ENCODE data around the gene RNF17. TPM values are rescaled to one million over a fixed set of nuclear protein-coding genes. Genes with fewer than 3 reads are reported as not detected.
"Not testable (repeated sequence)": the region's sequence is repeated elsewhere in the genome, so short reads cannot be mapped to it uniquely, and the experiment has no call there.

The RNF17 gene
- total RNA-seq, 1 donor from 2014 or later, result not detected

DNA sequence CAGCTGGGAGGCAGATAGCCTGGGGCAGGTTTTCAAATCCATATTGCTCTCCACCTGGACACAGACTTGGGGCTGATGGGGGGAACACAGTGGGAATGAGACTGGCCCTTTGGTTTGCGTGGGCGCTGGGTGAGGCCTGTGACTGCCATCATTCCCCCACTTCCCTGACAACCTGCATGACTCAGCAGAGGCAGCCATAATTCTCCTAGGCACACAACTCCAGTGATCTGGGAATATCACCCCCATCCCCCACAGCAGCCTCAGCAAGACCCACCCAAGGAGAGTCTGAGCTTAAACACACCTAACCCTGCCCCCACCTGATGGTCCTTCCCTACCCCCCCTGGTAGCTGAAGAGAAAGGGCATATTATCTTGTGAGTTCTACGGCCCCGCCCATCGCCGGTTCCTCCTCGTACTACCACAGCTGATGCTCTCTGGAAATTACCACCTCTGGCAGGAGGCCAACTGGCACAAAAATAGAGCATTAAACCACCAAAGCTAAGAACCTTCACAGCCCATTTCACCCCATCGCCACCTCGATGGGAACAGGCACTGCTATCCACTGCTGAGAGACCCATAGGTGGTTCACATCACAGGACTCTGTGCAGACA, 71.0 kb downstream of the RNF17 start:
- Mint-ChIP-seq H3K27me3 (ENCODE audit: low read depth) (peaks cover 35% of the 10 kb centered on the region), H3K4me3 (ENCODE audit: low read depth) (no peak overlapping the region), H3K27ac (no peak overlapping the region), H3K9me3 (no peaks in the 10 kb centered on the region), H3K36me3 (ENCODE audit: low read depth) (no peaks in the 10 kb centered on the region), H3K4me1 (ENCODE audit: low read depth) (no peaks in the 10 kb centered on the region)
- intact Hi-C loops (cut with micrococcal nuclease), result no loop called here
- DNase-seq (ENCODE audit: low spot score), result no peak

DNA sequence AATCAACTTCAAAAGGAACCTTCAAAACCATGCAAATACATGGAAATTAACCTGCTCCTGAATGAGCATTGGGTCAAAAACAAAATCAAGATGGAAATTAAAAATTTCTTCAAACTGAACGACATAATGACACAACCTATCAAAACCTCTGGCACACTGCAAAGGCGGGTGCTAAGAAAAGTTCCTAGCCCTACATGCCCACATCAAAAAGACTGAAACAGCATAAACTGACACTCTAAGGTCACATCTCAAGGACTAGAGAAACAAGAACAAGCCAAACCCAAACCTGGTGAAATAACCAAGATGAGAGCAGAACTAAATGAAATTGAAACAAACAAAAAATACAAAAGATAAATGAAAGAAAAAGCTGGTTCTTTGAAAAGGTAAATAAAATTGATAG, 73.6 kb downstream of the RNF17 start:
- H3K36me3 Mint-ChIP-seq (ENCODE audit: low read depth); H3K27ac Mint-ChIP-seq; intact Hi-C loops (cut with micrococcal nuclease); H3K9me3 Mint-ChIP-seq; H3K4me1 Mint-ChIP-seq (ENCODE audit: low read depth); H3K4me3 Mint-ChIP-seq (ENCODE audit: low read depth); DNase-seq (ENCODE audit: low spot score): not testable (repeated sequence)
- H3K27me3 Mint-ChIP-seq (ENCODE audit: low read depth), result peaks cover 36% of the 10 kb centered on the region

DNA sequence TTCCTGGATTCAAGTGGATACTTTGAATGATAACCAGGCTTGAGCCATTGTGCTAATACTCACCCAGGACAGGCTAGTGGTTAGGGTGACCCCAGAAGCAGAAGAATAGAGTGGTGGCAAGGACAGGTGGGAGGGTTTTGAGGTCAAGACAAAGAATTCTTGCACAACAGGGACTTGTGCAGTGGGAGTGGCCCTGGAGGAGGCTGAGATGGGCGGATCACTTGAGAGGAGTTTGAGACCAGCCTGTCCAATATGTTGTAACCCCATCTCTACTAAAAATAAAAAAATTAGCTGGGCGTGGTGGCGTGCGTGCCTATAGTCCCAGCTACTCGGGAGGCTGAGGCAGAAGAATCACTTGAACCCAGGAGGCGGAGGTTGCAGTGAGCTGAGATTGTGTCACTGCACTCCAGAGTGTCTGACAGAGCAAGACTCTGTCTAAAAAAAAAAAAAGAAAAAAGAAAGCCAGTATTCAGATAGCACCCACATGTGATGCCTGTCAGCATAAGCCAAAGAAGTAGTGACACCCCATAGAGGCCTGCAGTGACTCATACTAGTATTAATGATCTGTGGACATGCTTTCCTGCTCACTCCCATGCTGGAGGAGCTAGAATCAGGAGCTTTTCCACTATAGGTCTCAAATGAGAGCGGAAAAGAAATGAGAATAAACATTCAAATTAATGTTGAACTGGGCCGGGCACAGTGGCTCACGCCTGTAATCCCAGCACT, 78.7 kb downstream of the RNF17 start:
- DNase-seq (ENCODE audit: low spot score), result no peak
- Mint-ChIP-seq H3K36me3 (ENCODE audit: low read depth) (no peaks in the 10 kb centered on the region), H3K27ac (no peak overlapping the region), H3K4me1 (ENCODE audit: low read depth) (no peaks in the 10 kb centered on the region), H3K9me3 (no peaks in the 10 kb centered on the region), H3K27me3 (ENCODE audit: low read depth) (peaks cover 29% of the 10 kb centered on the region), H3K4me3 (ENCODE audit: low read depth) (no peak overlapping the region)
- intact Hi-C loops (cut with micrococcal nuclease), result no loop called here

DNA sequence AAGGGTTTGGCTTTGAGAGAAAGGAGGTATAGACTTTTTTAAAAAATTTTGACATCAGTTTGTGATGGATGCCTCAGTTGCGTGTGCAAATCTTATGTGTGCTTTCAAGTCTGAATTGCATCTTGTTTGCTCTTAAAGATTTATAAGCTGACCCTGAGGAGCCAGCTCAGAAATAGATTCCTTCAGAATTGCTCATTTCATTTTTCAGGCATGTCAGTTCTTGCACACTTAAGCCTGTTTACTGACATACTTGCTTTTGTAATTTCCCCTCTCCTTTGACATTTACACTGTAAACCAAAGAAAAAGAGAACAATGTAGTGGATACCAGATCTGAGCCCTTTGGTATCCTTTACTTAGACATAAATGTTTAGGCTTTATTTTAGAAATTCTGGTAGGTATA, 87.6 kb downstream of the RNF17 start:
- DNase-seq (ENCODE audit: low spot score), result no peak
- Mint-ChIP-seq H3K4me3 (ENCODE audit: low read depth) (no peak overlapping the region), H3K4me1 (ENCODE audit: low read depth) (peaks cover 3% of the 10 kb centered on the region), H3K9me3 (no peaks in the 10 kb centered on the region), H3K27ac (no peak overlapping the region), H3K36me3 (ENCODE audit: low read depth) (no peaks in the 10 kb centered on the region), H3K27me3 (ENCODE audit: low read depth) (peaks cover 10% of the 10 kb centered on the region)
- intact Hi-C loops (cut with micrococcal nuclease), result no loop called here

- no peaks in the 10 kb centered on the region for H3K9me3 Mint-ChIP-seq
- peaks cover 3% of the 10 kb centered on the region for H3K4me1 Mint-ChIP-seq (ENCODE audit: low read depth)
- no peak overlapping the region for H3K27ac Mint-ChIP-seq
- H3K36me3 Mint-ChIP-seq (ENCODE audit: low read depth), result no peaks in the 10 kb centered on the region
- DNase-seq (ENCODE audit: low spot score), result no peak
- intact Hi-C loops (cut with micrococcal nuclease), result no loop called here
- H3K4me3 Mint-ChIP-seq (ENCODE audit: low read depth), result no peak overlapping the region
- H3K27me3 Mint-ChIP-seq (ENCODE audit: low read depth), result peaks cover 16% of the 10 kb centered on the region
Measured at GRCh38 chr13:24854311-24854710, 90.3 kb downstream of the RNF17 start.

DNA sequence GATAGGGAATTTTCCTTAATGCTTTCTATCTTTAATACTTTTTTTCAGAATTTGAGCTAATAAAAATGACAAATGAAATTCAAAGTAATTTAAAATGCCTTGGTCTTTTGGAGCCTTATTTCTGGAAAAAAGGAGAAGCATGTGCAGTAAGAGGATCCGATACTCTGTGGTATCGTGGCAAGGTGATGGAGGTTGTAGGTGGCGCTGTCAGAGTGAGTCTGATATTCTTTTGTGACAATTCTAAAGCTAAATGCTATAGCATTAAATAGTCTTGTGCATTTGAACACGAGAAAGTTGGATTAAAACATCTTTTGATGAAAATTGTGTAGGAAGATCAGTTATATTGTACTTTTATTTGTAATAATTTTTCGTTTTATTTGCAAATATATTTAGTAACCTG, 95.0 kb downstream of the RNF17 start:
- no peaks in the 10 kb centered on the region for H3K36me3 Mint-ChIP-seq (ENCODE audit: low read depth)
- intact Hi-C loops (cut with micrococcal nuclease), result no loop called here
- DNase-seq (ENCODE audit: low spot score), result no peak
- H3K9me3 Mint-ChIP-seq, result no peaks in the 10 kb centered on the region
- H3K4me3 Mint-ChIP-seq (ENCODE audit: low read depth), result no peak overlapping the region
- peaks cover 18% of the 10 kb centered on the region for H3K27me3 Mint-ChIP-seq (ENCODE audit: low read depth)
- H3K4me1 Mint-ChIP-seq (ENCODE audit: low read depth), result no peaks in the 10 kb centered on the region
- H3K27ac Mint-ChIP-seq, result no peak overlapping the region

DNA sequence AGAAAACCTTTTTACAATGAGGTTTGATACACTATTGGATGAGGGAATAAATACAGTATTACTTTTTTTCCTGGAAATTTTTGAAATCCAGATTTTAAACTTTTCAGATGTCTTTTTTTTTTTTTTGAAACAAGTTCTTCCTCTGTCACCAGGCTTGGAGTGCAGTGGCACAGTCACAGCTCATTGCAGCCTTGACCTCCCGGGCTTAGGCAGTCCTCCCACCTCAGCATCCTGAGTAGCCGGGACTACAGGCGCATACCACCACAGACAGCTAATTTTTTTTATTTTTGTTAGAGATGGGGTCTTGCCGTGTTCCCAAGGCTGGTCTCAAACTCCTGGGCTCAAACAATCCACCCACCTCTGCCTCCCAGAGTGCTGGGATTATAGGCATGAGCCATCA, 96.8 kb downstream of the RNF17 start:
- Mint-ChIP-seq H3K36me3 (ENCODE audit: low read depth) (no peaks in the 10 kb centered on the region), H3K4me1 (ENCODE audit: low read depth) (no peaks in the 10 kb centered on the region), H3K27me3 (ENCODE audit: low read depth) (peaks cover 19% of the 10 kb centered on the region), H3K9me3 (no peaks in the 10 kb centered on the region), H3K4me3 (ENCODE audit: low read depth) (no peak overlapping the region), H3K27ac (no peak overlapping the region)
- no peak for DNase-seq (ENCODE audit: low spot score)
- intact Hi-C loops (cut with micrococcal nuclease), result no loop called here

DNA sequence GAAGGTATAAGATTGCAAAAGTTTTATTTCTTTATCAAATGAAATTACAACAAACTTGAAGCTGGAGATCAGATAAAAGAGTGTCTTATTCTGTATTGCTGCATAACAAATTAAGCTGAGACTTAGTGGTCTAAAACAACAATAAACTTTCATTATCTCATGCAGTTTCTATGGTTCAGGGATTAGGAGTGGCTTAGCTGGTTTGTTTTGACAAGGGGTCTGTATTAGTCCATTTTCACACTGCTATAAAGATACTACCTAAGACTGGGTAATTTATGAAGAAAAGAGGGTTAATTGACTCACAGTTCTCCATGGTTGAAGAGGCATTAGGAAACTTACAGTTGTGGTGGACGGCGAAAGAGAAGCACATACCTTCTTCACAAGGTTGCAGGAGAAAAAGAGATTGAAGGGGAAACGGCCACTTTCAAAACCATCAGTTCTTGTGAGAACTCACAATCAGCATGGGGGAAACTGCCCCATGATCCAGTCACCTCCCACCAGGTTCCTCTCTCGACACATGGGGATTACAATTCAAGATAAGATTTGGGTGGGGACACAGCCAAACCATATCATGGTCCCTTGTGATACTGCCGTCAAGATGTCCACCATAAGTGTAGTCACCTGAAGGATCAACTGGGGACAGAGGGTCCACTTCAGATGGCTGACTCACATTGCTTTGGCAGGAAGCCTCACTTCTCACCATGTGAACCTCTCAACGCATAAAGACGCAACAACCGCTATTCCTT, 97.8 kb downstream of the RNF17 start:
- no peak for DNase-seq (ENCODE audit: low spot score)
- no peaks in the 10 kb centered on the region for H3K36me3 Mint-ChIP-seq (ENCODE audit: low read depth)
- no peaks in the 10 kb centered on the region for H3K4me1 Mint-ChIP-seq (ENCODE audit: low read depth)
- intact Hi-C loops (cut with micrococcal nuclease), result no loop called here
- no peak overlapping the region for H3K27ac Mint-ChIP-seq
- H3K4me3 Mint-ChIP-seq (ENCODE audit: low read depth), result no peak overlapping the region
- H3K9me3 Mint-ChIP-seq, result no peaks in the 10 kb centered on the region
- peaks cover 22% of the 10 kb centered on the region for H3K27me3 Mint-ChIP-seq (ENCODE audit: low read depth)

DNA sequence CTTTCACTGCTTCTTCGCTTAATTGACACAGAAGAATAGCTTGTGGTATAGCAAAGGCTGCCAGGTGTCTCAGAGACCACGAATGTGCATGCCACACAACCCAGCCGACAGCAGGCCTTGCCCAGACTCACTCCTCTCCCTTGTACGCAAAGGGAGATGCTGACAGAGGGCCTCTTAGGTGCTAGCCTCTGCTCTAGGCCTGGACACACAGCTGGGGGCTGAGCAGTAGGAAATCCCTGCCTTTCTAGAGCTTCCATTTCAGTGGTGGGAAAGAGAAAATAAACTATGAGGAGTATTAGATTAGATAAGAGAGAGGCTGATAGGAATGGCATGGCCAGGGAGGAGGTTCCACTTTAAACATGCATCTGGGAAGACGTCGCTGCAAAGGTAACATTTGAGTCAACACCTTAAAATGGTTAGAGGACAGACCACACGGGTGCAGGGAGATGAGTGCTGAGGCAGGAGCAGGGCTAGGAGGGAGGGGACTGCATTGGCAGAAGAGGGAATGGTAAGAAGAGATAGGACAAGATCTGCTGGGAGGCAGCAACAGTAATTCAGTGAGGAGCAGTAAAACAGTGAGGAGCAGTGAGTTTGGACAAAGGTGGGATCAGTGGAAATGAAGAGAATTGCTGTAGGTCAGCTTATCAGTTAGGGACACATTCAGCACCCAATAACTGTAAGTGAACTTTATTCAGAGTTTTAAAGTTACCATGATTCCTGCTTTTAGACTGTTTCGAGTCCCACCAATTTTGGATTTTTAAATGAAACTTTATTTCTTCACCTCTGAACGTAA, 100.0 kb downstream of the RNF17 start:
- no peaks in the 10 kb centered on the region for H3K36me3 Mint-ChIP-seq (ENCODE audit: low read depth)
- H3K4me1 Mint-ChIP-seq (ENCODE audit: low read depth), result peaks cover 3% of the 10 kb centered on the region
- intact Hi-C loops (cut with micrococcal nuclease), result no loop called here
- no peak overlapping the region for H3K4me3 Mint-ChIP-seq (ENCODE audit: low read depth)
- no peak for DNase-seq (ENCODE audit: low spot score)
- H3K27me3 Mint-ChIP-seq (ENCODE audit: low read depth), result peaks cover 31% of the 10 kb centered on the region
- H3K9me3 Mint-ChIP-seq, result no peaks in the 10 kb centered on the region
- no peak overlapping the region for H3K27ac Mint-ChIP-seq

DNA sequence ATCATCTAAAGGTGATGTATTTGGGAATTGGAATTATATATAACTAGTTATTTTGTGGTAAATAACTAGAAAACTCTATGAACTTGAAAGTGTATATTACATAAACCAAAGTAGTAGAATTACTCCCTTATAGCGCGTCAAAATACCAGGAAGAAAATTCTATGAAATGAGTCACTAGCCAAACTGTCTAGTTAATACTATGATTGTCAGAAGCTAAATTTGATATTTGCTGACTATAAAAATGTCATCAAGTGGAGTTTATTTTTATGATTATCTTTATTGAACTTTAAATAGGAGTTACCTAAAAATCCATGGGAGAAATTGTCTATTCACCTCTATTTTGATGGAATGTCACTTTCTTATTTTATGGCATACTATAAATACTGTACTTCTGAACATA, 100.6 kb downstream of the RNF17 start:
- H3K4me1 Mint-ChIP-seq (ENCODE audit: low read depth), result peaks cover 3% of the 10 kb centered on the region
- no peak for DNase-seq (ENCODE audit: low spot score)
- no peaks in the 10 kb centered on the region for H3K36me3 Mint-ChIP-seq (ENCODE audit: low read depth)
- peaks cover 31% of the 10 kb centered on the region for H3K27me3 Mint-ChIP-seq (ENCODE audit: low read depth)
- no peak overlapping the region for H3K27ac Mint-ChIP-seq
- intact Hi-C loops (cut with micrococcal nuclease), result no loop called here
- no peaks in the 10 kb centered on the region for H3K9me3 Mint-ChIP-seq
- no peak overlapping the region for H3K4me3 Mint-ChIP-seq (ENCODE audit: low read depth)

DNA sequence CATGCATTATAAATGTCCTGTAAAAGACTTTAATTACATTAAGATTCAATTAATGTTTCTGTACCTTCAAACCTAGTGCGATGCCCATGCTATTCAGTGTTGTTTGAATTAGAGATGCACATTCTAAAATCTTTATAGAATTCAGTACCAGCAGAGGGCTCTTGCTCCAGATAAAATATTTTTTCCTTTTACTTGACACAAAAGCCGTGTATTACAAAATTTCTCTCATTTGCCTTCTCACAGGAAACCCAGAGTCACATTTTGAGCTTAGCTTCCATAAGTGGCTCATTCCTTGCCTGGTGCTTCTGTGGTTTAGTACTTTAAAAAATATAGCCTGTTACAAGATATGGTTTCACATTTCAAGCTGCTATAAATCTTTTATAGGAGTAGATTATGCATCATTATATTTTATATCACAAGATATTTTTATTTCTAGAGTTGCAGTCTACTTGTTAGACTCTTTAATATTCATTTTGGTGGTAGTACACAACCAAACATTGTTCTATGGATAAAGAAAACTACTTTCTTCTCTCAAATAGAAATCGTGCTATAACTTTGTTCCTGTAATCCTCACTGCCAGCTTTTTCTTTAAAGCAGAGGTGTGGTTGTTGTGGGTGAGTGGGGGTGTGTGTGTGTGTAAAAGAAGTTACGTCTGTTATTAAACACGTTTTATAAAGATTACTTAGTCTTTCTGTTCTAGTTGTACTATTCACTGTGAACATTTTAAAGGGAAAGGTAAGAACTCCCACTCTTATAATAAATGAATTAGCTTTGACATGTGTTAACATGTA, 101.4 kb downstream of the RNF17 start:
- H3K9me3 Mint-ChIP-seq, result no peaks in the 10 kb centered on the region
- H3K27ac Mint-ChIP-seq, result no peak overlapping the region
- DNase-seq (ENCODE audit: low spot score), result no peak
- peaks cover 30% of the 10 kb centered on the region for H3K27me3 Mint-ChIP-seq (ENCODE audit: low read depth)
- no peak overlapping the region for H3K4me3 Mint-ChIP-seq (ENCODE audit: low read depth)
- no peaks in the 10 kb centered on the region for H3K36me3 Mint-ChIP-seq (ENCODE audit: low read depth)
- peaks cover 3% of the 10 kb centered on the region for H3K4me1 Mint-ChIP-seq (ENCODE audit: low read depth)
- intact Hi-C loops (cut with micrococcal nuclease), result no loop called here

- H3K36me3 Mint-ChIP-seq (ENCODE audit: low read depth), result no peaks in the 10 kb centered on the region
- H3K27me3 Mint-ChIP-seq (ENCODE audit: low read depth), result peaks cover 29% of the 10 kb centered on the region
- H3K4me1 Mint-ChIP-seq (ENCODE audit: low read depth), result peaks cover 3% of the 10 kb centered on the region
- H3K4me3 Mint-ChIP-seq (ENCODE audit: low read depth), result no peak overlapping the region
- no peak overlapping the region for H3K27ac Mint-ChIP-seq
- no peak for DNase-seq (ENCODE audit: low spot score)
- H3K9me3 Mint-ChIP-seq, result no peaks in the 10 kb centered on the region
- intact Hi-C loops (cut with micrococcal nuclease), result no loop called here
Measured at GRCh38 chr13:24866488-24866887, 102.5 kb downstream of the RNF17 start.

Measured in activated T-helper 2 cell treated with anti-CD3 and anti-CD28 coated beads, Interferon-gamma antibody, Interleukin-2, Interleukin-4, amounts not matched to agents 10 μg/mL and 5 μg/mL and 100 μg/mL, durations not matched to agents 14 hours and 24 hours and 36 hours (primary cell).